ENCODE data around the gene PTPRT.

Gene PTPRT

GRCh38 chr20:42379385-42379784 lies 810.3 kb downstream of the PTPRT start:
- Histone ChIP-seq H3K27me3 (no peaks in the 10 kb centered on the region), H3K4me3 (no peak overlapping the region), H3K4me1 (no peaks in the 10 kb centered on the region), H3K27ac (no peak overlapping the region), H3K9me3 (no peaks in the 10 kb centered on the region), H3K36me3 (no peaks in the 10 kb centered on the region)
- TF ChIP-seq CTCF (IDR thresholded peaks at IDR 0.05), result no peak
- DNase-seq, result no peak
- intact Hi-C loops (cut with DNase I; ENCODE audit: low total_unique reads), result loop anchor here (5.0 kb wide), 1 partner anchor 128 kb away; no protein-coding TSS in a partner anchor

- Histone ChIP-seq H3K4me3 (no peak overlapping the region), H3K27ac (no peak overlapping the region), H3K36me3 (no peaks in the 10 kb centered on the region), H3K27me3 (no peaks in the 10 kb centered on the region), H3K9me3 (no peaks in the 10 kb centered on the region), H3K4me1 (no peaks in the 10 kb centered on the region)
- no peak for TF ChIP-seq CTCF (IDR thresholded peaks at IDR 0.05)
- no peak for DNase-seq
- intact Hi-C loops (cut with DNase I; ENCODE audit: low total_unique reads), result loop anchor here (5.0 kb wide), 1 partner anchor 128 kb away; no protein-coding TSS in a partner anchor
These were observed 810.9 kb downstream of the PTPRT start for GRCh38 chr20:42378826-42379225.

GRCh38 chr20:42376131-42376530 lies 813.6 kb downstream of the PTPRT start:
- H3K27me3 ChIP-seq, result no peaks in the 10 kb centered on the region
- H3K4me1 ChIP-seq, result no peaks in the 10 kb centered on the region
- no peak for DNase-seq
- no peaks in the 10 kb centered on the region for H3K9me3 ChIP-seq
- intact Hi-C loops (cut with DNase I; ENCODE audit: low total_unique reads), result loop anchor here (5.0 kb wide), 1 partner anchor 131 kb away; no protein-coding TSS in a partner anchor
- H3K4me3 ChIP-seq, result no peak overlapping the region
- TF ChIP-seq CTCF (IDR thresholded peaks at IDR 0.05), result no peak
- H3K36me3 ChIP-seq, result no peaks in the 10 kb centered on the region
- H3K27ac ChIP-seq, result no peak overlapping the region

- no peak for TF ChIP-seq CTCF (IDR thresholded peaks at IDR 0.05)
- H3K4me1 ChIP-seq, result no peaks in the 10 kb centered on the region
- no peak overlapping the region for H3K4me3 ChIP-seq
- H3K27ac ChIP-seq, result no peak overlapping the region
- intact Hi-C loops (cut with DNase I; ENCODE audit: low total_unique reads), result no loop called here
- DNase-seq, result no peak
- no peaks in the 10 kb centered on the region for H3K9me3 ChIP-seq
- H3K36me3 ChIP-seq, result no peaks in the 10 kb centered on the region
- H3K27me3 ChIP-seq, result no peaks in the 10 kb centered on the region
These were observed 816.7 kb downstream of the PTPRT start for GRCh38 chr20:42373049-42373448.

- Histone ChIP-seq H3K4me3 (no peak overlapping the region), H3K9me3 (no peaks in the 10 kb centered on the region), H3K27ac (no peak overlapping the region), H3K4me1 (no peaks in the 10 kb centered on the region), H3K36me3 (no peaks in the 10 kb centered on the region), H3K27me3 (no peaks in the 10 kb centered on the region)
- no peak for TF ChIP-seq CTCF (IDR thresholded peaks at IDR 0.05)
- DNase-seq, result no peak
- intact Hi-C loops (cut with DNase I; ENCODE audit: low total_unique reads), result no loop called here
These were observed 819.6 kb downstream of the PTPRT start for GRCh38 chr20:42370075-42370474.

GRCh38 chr20:42368910-42369309 lies 820.8 kb downstream of the PTPRT start:
- H3K4me1 ChIP-seq, result no peaks in the 10 kb centered on the region
- H3K36me3 ChIP-seq, result no peaks in the 10 kb centered on the region

More at GRCh38 chr20:42368910-42369309, 820.8 kb downstream of the PTPRT start:
- no peak for DNase-seq
- TF ChIP-seq CTCF (IDR thresholded peaks at IDR 0.05), result no peak
- Histone ChIP-seq H3K9me3 (no peaks in the 10 kb centered on the region), H3K27ac (no peak overlapping the region), H3K27me3 (no peaks in the 10 kb centered on the region), H3K4me3 (no peak overlapping the region)
- intact Hi-C loops (cut with DNase I; ENCODE audit: low total_unique reads), result no loop called here
